Activated CD4-positive, alpha-beta T cell treated with anti-CD3 and anti-CD28 coated beads, Interleukin-2, amount 10 ng/mL, durations not matched to agents 24 days and 14 days (primary cell): Measurements from ENCODE around the gene TMEM179. TPM values are rescaled to one million over a fixed set of nuclear protein-coding genes. Genes with fewer than 3 reads are reported as not detected.
"Not testable (repeated sequence)": the region's sequence is repeated elsewhere in the genome, so short reads cannot be mapped to it uniquely, and the experiment has no call there.

Experiments used
- DNase-seq: peaks from one replicate; pipeline ENCODE4 v3.0.0; 2022
- H3K27ac Mint-ChIP-seq: one replicate; pipeline ENCODE4 v1.8.0; 2022; ENCODE audit warnings: mild to moderate bottlenecking, mixed read lengths
- H3K27me3 Mint-ChIP-seq: one replicate; pipeline ENCODE4 v1.8.0; 2022; ENCODE audit warnings: mixed read lengths
- H3K36me3 Mint-ChIP-seq: one replicate; pipeline ENCODE4 v1.8.0; 2022; ENCODE audit warnings: low read depth, mild to moderate bottlenecking, mixed read lengths
- H3K4me1 Mint-ChIP-seq: one replicate; pipeline ENCODE4 v1.8.0; 2021; ENCODE audit warnings: mixed read lengths
- H3K4me3 Mint-ChIP-seq: one replicate; pipeline ENCODE4 v1.8.0; 2022; ENCODE audit warnings: mild to moderate bottlenecking, moderate library complexity, mixed read lengths
- H3K9me3 Mint-ChIP-seq: one replicate; pipeline ENCODE4 v1.8.0; 2021; ENCODE audit warnings: mixed read lengths
- intact Hi-C: fragments of 100-400 bp; cut with micrococcal nuclease; formaldehyde crosslinking; loops from one replicate; pipeline ENCODE4 v1.15.1; 2023
- total RNA-seq: library from RNA; stranded (reverse); gene quantifications from 2 replicates; pipeline ENCODE4 v1.2.3, GENCODE V29; 2022

Gene TMEM179
- total RNA-seq, 1 donor from 2014 or later: 0.28 TPM

GRCh38 chr14:104642540-104642868, 37.9 kb upstream of the TMEM179 start:
- H3K4me1 Mint-ChIP-seq: no peaks in the 10 kb centered on the region
- H3K9me3 Mint-ChIP-seq: peaks cover 5% of the 10 kb centered on the region
- peaks cover 6% of the 10 kb centered on the region for H3K27me3 Mint-ChIP-seq
- intact Hi-C loops: loop anchor here (10.0 kb wide), 1 partner anchor 508 kb away; the partner anchor contains the start of gene KIF26A
- H3K36me3 Mint-ChIP-seq: no peaks in the 10 kb centered on the region
- no peak overlapping the region for H3K27ac Mint-ChIP-seq
- no peak overlapping the region for H3K4me3 Mint-ChIP-seq
- DNase-seq: no peak

GRCh38 chr14:104641753-104642539, 37.4 kb upstream of the TMEM179 start:
- Mint-ChIP-seq H3K4me1 (no peaks in the 10 kb centered on the region), H3K27ac (no peak overlapping the region), H3K36me3 (no peaks in the 10 kb centered on the region), H3K9me3 (peaks cover 5% of the 10 kb centered on the region), H3K27me3 (peaks cover 5% of the 10 kb centered on the region), H3K4me3 (no peak overlapping the region)
- DNase-seq: no peak
- intact Hi-C loops: loop anchor here (10.0 kb wide), 1 partner anchor 507 kb away; the partner anchor contains the start of gene KIF26A

- Mint-ChIP-seq H3K4me3 (no peak overlapping the region), H3K27ac (no peak overlapping the region), H3K27me3 (peaks cover 5% of the 10 kb centered on the region), H3K36me3 (no peaks in the 10 kb centered on the region), H3K9me3 (peaks cover 5% of the 10 kb centered on the region), H3K4me1 (no peaks in the 10 kb centered on the region)
- intact Hi-C loops: loop anchor here (10.0 kb wide), 1 partner anchor 506 kb away; the partner anchor contains the start of gene KIF26A
- DNase-seq: no peak
Measured at GRCh38 chr14:104640681-104641080, 36.1 kb upstream of the TMEM179 start.

GRCh38 chr14:104639885-104640548, 35.4 kb upstream of the TMEM179 start:
- H3K36me3 Mint-ChIP-seq: no peaks in the 10 kb centered on the region
- peaks cover 2% of the 10 kb centered on the region for H3K9me3 Mint-ChIP-seq
- peaks cover 5% of the 10 kb centered on the region for H3K27me3 Mint-ChIP-seq
- intact Hi-C loops: loop anchor here (10.0 kb wide), 1 partner anchor 505 kb away; the partner anchor contains the start of gene KIF26A
- no peak overlapping the region for H3K4me3 Mint-ChIP-seq
- peak; percentile 84 for DNase-seq
- no peaks in the 10 kb centered on the region for H3K4me1 Mint-ChIP-seq
- H3K27ac Mint-ChIP-seq: no peak overlapping the region

- H3K4me1 Mint-ChIP-seq: no peaks in the 10 kb centered on the region
- no peak overlapping the region for H3K27ac Mint-ChIP-seq
- H3K36me3 Mint-ChIP-seq: no peaks in the 10 kb centered on the region
- intact Hi-C loops: no loop called here
- H3K27me3 Mint-ChIP-seq: peaks cover 3% of the 10 kb centered on the region
- no peak overlapping the region for H3K4me3 Mint-ChIP-seq
- H3K9me3 Mint-ChIP-seq: no peaks in the 10 kb centered on the region
- no peak for DNase-seq
Measured at GRCh38 chr14:104639471-104639870, 34.9 kb upstream of the TMEM179 start.

GRCh38 chr14:104638927-104639450, 34.4 kb upstream of the TMEM179 start:
- no peak overlapping the region for H3K4me3 Mint-ChIP-seq
- H3K9me3 Mint-ChIP-seq: no peaks in the 10 kb centered on the region
- no peak overlapping the region for H3K27ac Mint-ChIP-seq
- no peak for DNase-seq
- no peaks in the 10 kb centered on the region for H3K36me3 Mint-ChIP-seq
- H3K27me3 Mint-ChIP-seq: peaks cover 3% of the 10 kb centered on the region
- no peaks in the 10 kb centered on the region for H3K4me1 Mint-ChIP-seq
- intact Hi-C loops: no loop called here

GRCh38 chr14:104638190-104638589, 33.6 kb upstream of the TMEM179 start:
- Mint-ChIP-seq H3K27ac (no peak overlapping the region), H3K27me3 (peaks cover 3% of the 10 kb centered on the region), H3K4me3 (no peak overlapping the region), H3K9me3 (no peaks in the 10 kb centered on the region), H3K4me1 (no peaks in the 10 kb centered on the region), H3K36me3 (no peaks in the 10 kb centered on the region)
- intact Hi-C loops: no loop called here
- DNase-seq: no peak

GRCh38 chr14:104637546-104638003, 33.0 kb upstream of the TMEM179 start:
- intact Hi-C loops: no loop called here
- no peaks in the 10 kb centered on the region for H3K9me3 Mint-ChIP-seq
- no peak for DNase-seq
- H3K4me1 Mint-ChIP-seq: no peaks in the 10 kb centered on the region
- H3K4me3 Mint-ChIP-seq: no peak overlapping the region
- H3K36me3 Mint-ChIP-seq: no peaks in the 10 kb centered on the region
- H3K27me3 Mint-ChIP-seq: peaks cover 3% of the 10 kb centered on the region
- no peak overlapping the region for H3K27ac Mint-ChIP-seq

- H3K4me3 Mint-ChIP-seq, H3K27me3 Mint-ChIP-seq, H3K36me3 Mint-ChIP-seq, DNase-seq, H3K27ac Mint-ChIP-seq, H3K4me1 Mint-ChIP-seq, intact Hi-C loops, H3K9me3 Mint-ChIP-seq: not testable (repeated sequence)
Measured at GRCh38 chr14:104636846-104637545, 32.4 kb upstream of the TMEM179 start.

GRCh38 chr14:104636131-104636530, 31.6 kb upstream of the TMEM179 start:
- Mint-ChIP-seq H3K27me3 (peaks cover 3% of the 10 kb centered on the region), H3K27ac (no peak overlapping the region), H3K4me3 (no peak overlapping the region), H3K9me3 (no peaks in the 10 kb centered on the region), H3K36me3 (no peaks in the 10 kb centered on the region), H3K4me1 (no peaks in the 10 kb centered on the region)
- intact Hi-C loops: no loop called here
- DNase-seq: no peak

GRCh38 chr14:104635717-104636116, 31.1 kb upstream of the TMEM179 start:
- H3K9me3 Mint-ChIP-seq: no peaks in the 10 kb centered on the region
- DNase-seq: no peak
- H3K36me3 Mint-ChIP-seq: no peaks in the 10 kb centered on the region
- intact Hi-C loops: no loop called here
- no peak overlapping the region for H3K27ac Mint-ChIP-seq
- no peaks in the 10 kb centered on the region for H3K4me1 Mint-ChIP-seq
- peaks cover 3% of the 10 kb centered on the region for H3K27me3 Mint-ChIP-seq
- H3K4me3 Mint-ChIP-seq: no peak overlapping the region

GRCh38 chr14:104634886-104635570, 30.5 kb upstream of the TMEM179 start:
- Mint-ChIP-seq H3K4me1 (no peaks in the 10 kb centered on the region), H3K4me3 (no peak overlapping the region), H3K27me3 (peaks cover 3% of the 10 kb centered on the region), H3K27ac (no peak overlapping the region), H3K9me3 (no peaks in the 10 kb centered on the region), H3K36me3 (no peaks in the 10 kb centered on the region)
- intact Hi-C loops: no loop called here
- DNase-seq: no peak

- Mint-ChIP-seq H3K36me3 (no peaks in the 10 kb centered on the region), H3K4me1 (no peaks in the 10 kb centered on the region), H3K4me3 (no peak overlapping the region), H3K27ac (no peak overlapping the region), H3K9me3 (no peaks in the 10 kb centered on the region), H3K27me3 (peaks cover 3% of the 10 kb centered on the region)
- DNase-seq: no peak
- intact Hi-C loops: no loop called here
Measured at GRCh38 chr14:104634138-104634760, 29.7 kb upstream of the TMEM179 start.
